Left lung (tissue), 10 donors: ENCODE results near the gene ATP9A. TPM values are rescaled to one million over a fixed set of nuclear protein-coding genes. Genes with fewer than 3 reads are reported as not detected.
"Not testable (repeated sequence)": the region's sequence is repeated elsewhere in the genome, so short reads cannot be mapped to it uniquely, and the experiment has no call there.

Source experiments
- ATAC-seq: fragments of 200-7000 bp; cut with Tn5 transposase; one replicate; pipeline ENCODE4 v1.9.1; 2020; ENCODE audit warnings: moderate library complexity
- DNase-seq, 4 donors: peaks; one replicate each; pipeline ENCODE4 v3.0.0-alpha.2; 2013 to 2020
- H3K27ac ChIP-seq, 2 donors: fragments of 200-600 bp; sonication (generic) in 1 of 2; one replicate each; pipeline versions ENCODE4 v1.5.0 to v1.8.0; 2020 to 2021
- H3K27me3 ChIP-seq, 2 donors: fragments of 200-600 bp; sonication (generic) in 1 of 2; one replicate each; pipeline versions ENCODE4 v1.5.0 to v1.8.0; 2020 to 2021
- H3K36me3 ChIP-seq, 2 donors: fragments of 200-600 bp; sonication (generic) in 1 of 2; one replicate each; pipeline versions ENCODE4 v1.5.0 to v1.8.0; 2020 to 2021
- H3K4me1 ChIP-seq, 2 donors: fragments of 200-600 bp; one replicate each; pipeline ENCODE4 v1.8.0; 2021
- H3K4me3 ChIP-seq, 2 donors: fragments of 200-600 bp; sonication (generic) in 1 of 2; one replicate each; pipeline versions ENCODE4 v1.5.0 to v1.8.0; 2020 to 2021; ENCODE audit warnings: mild to moderate bottlenecking in 1 of 2
- H3K9me3 ChIP-seq, 2 donors: fragments of 200-600 bp; sonication (generic) in 1 of 2; one replicate each; pipeline versions ENCODE4 v1.5.0 to v1.8.0; 2020 to 2021
- intact Hi-C, 2 donors: fragments of 100-400 bp; cut with DNase I; formaldehyde crosslinking; loops; one replicate each; pipeline versions ENCODE4 v1.11.2 to v1.14.2; 2022
- polyA plus RNA-seq, 6 donors: library from polyadenylated mRNA; unstranded; fragments of 120-200 nt; gene quantifications; one replicate each; pipeline ENCODE4 v1.2.1, GENCODE V29; 2013; ENCODE audit not compliant: insufficient read length in 6 of 6
- total RNA-seq, 2 donors: library from RNA; stranded (reverse); fragmentation: NEBNext Ultra II Directional; extraction: Animal tissue kit (Norgen Biotek cat#: 25700); gene quantifications; one replicate each; pipeline ENCODE4 v1.2.1, GENCODE V29; 2021
- TF ChIP-seq, protein P1 (sequence below), 2 donors: fragments of 200-600 bp; sonication (generic) in 1 of 2; IDR thresholded peaks; one replicate each; pipeline versions ENCODE4 v1.5.0 to v1.8.0; 2021; ENCODE audit warnings: antibody characterized with exemption in 2 of 2
- donor health status: DM: no; HTN: yes; CAD: no.
- donor health status: DM: no; HTN: no; CAD: no.

Gene ATP9A
- total and polyA plus RNA-seq, 8 donors = 15.3 to 59.7 (median 50.4) TPM

DNA sequence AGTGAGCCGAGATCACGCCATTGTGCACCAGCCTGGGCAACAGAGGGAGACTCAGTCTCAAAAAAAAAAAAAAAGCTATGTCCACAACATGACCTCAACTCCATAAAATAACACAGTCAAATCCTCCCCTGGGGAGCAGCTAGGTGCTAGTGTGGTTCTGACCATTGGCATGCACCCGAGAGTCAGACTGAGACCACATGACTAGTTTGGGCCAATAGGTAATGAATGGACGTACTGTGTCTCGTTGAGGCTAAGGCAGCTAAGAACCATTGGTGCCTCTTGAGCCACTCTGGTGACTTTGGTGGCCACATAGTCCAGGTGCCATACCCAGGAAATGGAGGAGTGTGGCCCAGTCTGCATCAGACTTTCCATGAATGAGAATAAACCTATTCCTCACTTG, 40.3 kb downstream of the ATP9A start:
- ATAC-seq = no peak
- TF ChIP-seq, protein P1, sequence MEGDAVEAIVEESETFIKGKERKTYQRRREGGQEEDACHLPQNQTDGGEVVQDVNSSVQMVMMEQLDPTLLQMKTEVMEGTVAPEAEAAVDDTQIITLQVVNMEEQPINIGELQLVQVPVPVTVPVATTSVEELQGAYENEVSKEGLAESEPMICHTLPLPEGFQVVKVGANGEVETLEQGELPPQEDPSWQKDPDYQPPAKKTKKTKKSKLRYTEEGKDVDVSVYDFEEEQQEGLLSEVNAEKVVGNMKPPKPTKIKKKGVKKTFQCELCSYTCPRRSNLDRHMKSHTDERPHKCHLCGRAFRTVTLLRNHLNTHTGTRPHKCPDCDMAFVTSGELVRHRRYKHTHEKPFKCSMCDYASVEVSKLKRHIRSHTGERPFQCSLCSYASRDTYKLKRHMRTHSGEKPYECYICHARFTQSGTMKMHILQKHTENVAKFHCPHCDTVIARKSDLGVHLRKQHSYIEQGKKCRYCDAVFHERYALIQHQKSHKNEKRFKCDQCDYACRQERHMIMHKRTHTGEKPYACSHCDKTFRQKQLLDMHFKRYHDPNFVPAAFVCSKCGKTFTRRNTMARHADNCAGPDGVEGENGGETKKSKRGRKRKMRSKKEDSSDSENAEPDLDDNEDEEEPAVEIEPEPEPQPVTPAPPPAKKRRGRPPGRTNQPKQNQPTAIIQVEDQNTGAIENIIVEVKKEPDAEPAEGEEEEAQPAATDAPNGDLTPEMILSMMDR (IDR thresholded peaks at IDR 0.05) = no peak
- no peaks in the 10 kb centered on the region for H3K36me3 ChIP-seq
- intact Hi-C loops = no loop called here
- no peaks in the 10 kb centered on the region for H3K27me3 ChIP-seq
- no peaks in the 10 kb centered on the region for H3K9me3 ChIP-seq
- DNase-seq = no peak
- H3K4me3 ChIP-seq = no peak overlapping the region
- no peaks in the 10 kb centered on the region for H3K4me1 ChIP-seq
- H3K27ac ChIP-seq = no peak overlapping the region

DNA sequence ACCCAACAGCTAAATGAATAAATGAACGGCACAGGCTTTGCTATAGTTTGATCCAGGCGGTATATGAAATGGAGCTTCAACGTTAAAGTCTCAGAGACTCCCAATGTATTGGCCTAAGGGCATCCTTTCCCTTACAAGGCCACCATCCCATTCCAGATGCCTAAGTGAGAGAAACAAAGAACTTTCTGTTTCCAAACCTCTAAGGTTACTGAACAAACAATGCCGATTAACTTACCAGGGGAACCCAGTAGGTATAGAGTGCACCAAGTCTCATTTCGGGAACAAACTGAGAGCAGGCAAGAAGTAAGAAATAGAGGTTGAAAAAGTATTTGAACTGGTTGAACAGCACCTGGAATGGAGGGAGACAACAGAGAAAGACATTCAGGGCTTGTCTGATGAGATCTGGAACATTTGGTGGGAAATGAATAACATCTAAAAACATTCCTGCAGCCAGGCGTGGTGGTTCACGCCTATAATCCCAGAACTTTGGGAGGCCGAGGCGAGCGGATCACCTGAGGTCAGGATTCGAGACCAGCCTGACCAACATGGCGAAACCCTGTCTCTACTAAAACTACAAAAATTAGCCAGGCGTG, 42.5 kb downstream of the ATP9A start:
- no peaks in the 10 kb centered on the region for H3K36me3 ChIP-seq
- intact Hi-C loops = no loop called here
- H3K4me1 ChIP-seq = no peaks in the 10 kb centered on the region
- H3K27me3 ChIP-seq = no peaks in the 10 kb centered on the region
- ATAC-seq (no peak), DNase-seq (no peak)
- TF ChIP-seq, protein P1 (IDR thresholded peaks at IDR 0.05) = no peak
- H3K9me3 ChIP-seq = no peaks in the 10 kb centered on the region
- H3K4me3 ChIP-seq = no peak overlapping the region
- no peak overlapping the region for H3K27ac ChIP-seq

DNA sequence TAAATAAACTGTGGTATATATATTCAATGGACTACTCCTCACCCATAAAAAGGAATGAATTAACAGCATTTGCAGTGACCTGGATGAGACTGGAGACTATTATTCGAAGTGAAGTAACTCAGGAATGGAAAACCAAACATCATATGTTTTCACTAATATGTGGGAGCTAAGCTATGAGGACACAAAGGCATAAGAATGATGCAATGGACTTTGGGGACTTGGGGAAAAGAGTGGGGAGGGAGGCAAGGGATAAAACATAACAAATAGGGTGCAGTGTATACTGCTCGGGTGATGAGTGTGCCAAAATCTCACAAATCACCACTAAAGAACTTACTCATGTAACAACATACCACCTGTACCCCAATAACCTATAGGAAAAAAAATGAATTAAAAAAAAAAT, 45.2 kb downstream of the ATP9A start:
- DNase-seq, H3K4me3 ChIP-seq, intact Hi-C loops, H3K27me3 ChIP-seq, H3K4me1 ChIP-seq, H3K27ac ChIP-seq, H3K9me3 ChIP-seq, H3K36me3 ChIP-seq, ATAC-seq: not testable (repeated sequence)

DNA sequence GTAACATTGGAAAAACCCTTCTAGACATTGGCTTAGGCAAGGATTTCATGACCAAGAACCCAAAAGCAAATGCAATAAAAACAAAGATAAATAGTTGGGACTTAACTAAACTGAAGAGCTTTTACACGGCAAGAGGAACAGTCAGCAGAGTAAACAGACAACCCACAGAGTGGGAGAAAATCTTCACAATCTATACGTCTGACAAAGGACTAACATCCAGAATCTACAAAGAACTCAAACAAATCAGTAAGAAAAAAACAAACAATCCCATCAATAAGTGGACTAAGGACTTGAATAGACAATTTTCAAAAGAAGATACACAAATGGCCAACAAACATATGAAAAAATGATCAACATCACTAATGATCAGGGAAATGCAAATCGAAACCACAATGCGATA, 45.9 kb downstream of the ATP9A start:
- H3K36me3 ChIP-seq, H3K4me3 ChIP-seq, H3K4me1 ChIP-seq, intact Hi-C loops, H3K27me3 ChIP-seq, H3K9me3 ChIP-seq, H3K27ac ChIP-seq, ATAC-seq, DNase-seq: not testable (repeated sequence)

DNA sequence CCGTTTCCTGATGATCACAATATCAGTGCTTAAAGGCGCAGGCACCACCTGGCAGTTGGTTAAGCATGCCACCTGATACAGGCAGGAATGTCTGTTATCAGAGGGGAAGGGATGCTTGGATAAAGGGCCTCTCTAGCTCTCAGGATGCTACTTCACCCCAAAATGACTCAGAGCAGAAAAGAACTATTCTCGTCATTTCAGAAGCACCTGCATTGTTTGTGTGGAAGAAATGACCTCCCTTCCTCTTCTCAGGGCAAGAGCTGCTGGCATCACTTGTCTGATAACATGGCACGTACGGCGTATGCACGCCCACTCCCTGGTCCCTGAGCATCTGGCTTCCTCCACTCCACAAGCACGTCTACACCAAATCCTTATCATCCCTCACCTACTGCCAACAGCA, 47.3 kb downstream of the ATP9A start:
- peak; percentile 60 for ATAC-seq
- no peak for DNase-seq
- TF ChIP-seq, protein P1 (IDR thresholded peaks at IDR 0.05) = no peak
- Histone ChIP-seq H3K27ac (no peak overlapping the region), H3K27me3 (no peaks in the 10 kb centered on the region), H3K9me3 (no peaks in the 10 kb centered on the region), H3K4me3 (no peak overlapping the region), H3K36me3 (no peaks in the 10 kb centered on the region), H3K4me1 (no peaks in the 10 kb centered on the region)
- intact Hi-C loops = no loop called here

DNA sequence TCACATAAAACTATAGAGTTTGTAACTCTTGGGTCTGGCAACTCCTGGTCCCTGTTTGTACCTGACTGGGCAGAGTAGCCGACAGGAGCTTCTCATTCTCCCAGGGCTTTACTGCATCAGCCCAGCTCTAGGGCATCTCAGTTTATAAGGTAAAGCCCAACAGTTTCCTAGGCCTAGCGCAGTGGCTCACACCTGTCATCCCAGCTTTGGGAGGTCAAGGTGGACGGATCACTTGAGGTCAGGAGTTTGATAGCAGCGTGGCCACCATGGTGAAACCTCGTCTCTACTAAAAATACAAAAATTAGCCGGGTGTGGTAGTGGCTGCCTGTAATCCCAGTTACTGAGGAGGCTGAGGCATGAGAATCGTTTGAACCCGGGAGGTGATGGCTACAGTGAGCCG, 47.8 kb downstream of the ATP9A start:
- DNase-seq = no peak
- TF ChIP-seq, protein P1 (IDR thresholded peaks at IDR 0.05) = no peak
- no peaks in the 10 kb centered on the region for H3K27me3 ChIP-seq

More for the DNA sequence above, 47.8 kb downstream of the ATP9A start:
- no peaks in the 10 kb centered on the region for H3K36me3 ChIP-seq
- H3K9me3 ChIP-seq = no peaks in the 10 kb centered on the region
- H3K4me3 ChIP-seq = no peak overlapping the region
- no peak overlapping the region for H3K27ac ChIP-seq
- intact Hi-C loops = no loop called here
- no peak for ATAC-seq
- no peaks in the 10 kb centered on the region for H3K4me1 ChIP-seq
